Measurements from ENCODE around the gene DSCAML1. TPM values are rescaled to one million over a fixed set of nuclear protein-coding genes. Genes with fewer than 3 reads are reported as not detected.

Gene DSCAML1
- total and polyA plus RNA-seq, 4 donors: 0.18 to 1.5 (median 1.1) TPM

GRCh38 chr11:117518455-117518854 lies 278.6 kb downstream of the DSCAML1 start:
- H3K9ac ChIP-seq (ENCODE audit: insufficient read depth in 1 of 2, low read length in 2 of 2): no peak overlapping the region
- no peak overlapping the region for H3K27ac ChIP-seq (ENCODE audit: low read depth in 1 of 2, low read length in 1 of 2)
- no peak for TF ChIP-seq CTCF (IDR thresholded peaks at IDR 0.05; ENCODE audit: control extremely low read depth, extremely low read depth)

GRCh38 chr11:117517097-117517496 lies 279.9 kb downstream of the DSCAML1 start:
- DNase-seq (no peak), ATAC-seq (ENCODE audit: insufficient read depth, low FRiP score) (no peak)
- 87 to 99% methylated on average over 4 of the region's 4 CpGs for WGBS, 2 donors
- Histone ChIP-seq H3K27me3 (ENCODE audit: control insufficient read depth in 3 of 3, insufficient read depth in 3 of 3, low read length in 2 of 3) (no peaks in the 10 kb centered on the region), H3K4me1 (ENCODE audit: control insufficient read depth in 5 of 5, insufficient read depth in 5 of 5, low read length in 5 of 5) (peaks cover 0 to 15% (median 0%) of the 10 kb centered on the region in 5 donors), H3K9ac (ENCODE audit: insufficient read depth in 1 of 2, low read length in 2 of 2) (no peak overlapping the region), H3K4me3 (no peak overlapping the region), H3K27ac (ENCODE audit: low read depth in 1 of 2, low read length in 1 of 2) (no peak overlapping the region), H3K36me3 (ENCODE audit: control insufficient read depth in 4 of 4, insufficient read depth in 4 of 4, low read length in 4 of 4) (no peaks in the 10 kb centered on the region), H3K9me3 (ENCODE audit: control insufficient read depth in 4 of 4, insufficient read depth in 3 of 4, low read length in 3 of 4) (no peaks in the 10 kb centered on the region)
- TF ChIP-seq CTCF (IDR thresholded peaks at IDR 0.05; ENCODE audit: control extremely low read depth, extremely low read depth): no peak

More at GRCh38 chr11:117518455-117518854, 278.6 kb downstream of the DSCAML1 start:
- Histone ChIP-seq H3K9me3 (ENCODE audit: control insufficient read depth in 4 of 4, insufficient read depth in 3 of 4, low read length in 3 of 4) (no peaks in the 10 kb centered on the region), H3K36me3 (ENCODE audit: control insufficient read depth in 4 of 4, insufficient read depth in 4 of 4, low read length in 4 of 4) (no peaks in the 10 kb centered on the region), H3K4me3 (no peak overlapping the region), H3K27me3 (ENCODE audit: control insufficient read depth in 3 of 3, insufficient read depth in 3 of 3, low read length in 2 of 3) (no peaks in the 10 kb centered on the region), H3K4me1 (ENCODE audit: control insufficient read depth in 5 of 5, insufficient read depth in 5 of 5, low read length in 5 of 5) (peaks cover 0 to 7% (median 0%) of the 10 kb centered on the region in 5 donors)
- DNase-seq: no peak
- ATAC-seq (ENCODE audit: insufficient read depth, low FRiP score): no peak
- WGBS, 2 donors: 96 to 97% methylated on average over 26 to 30 of the region's 30 CpGs

- WGBS, 2 donors: 94 to 97% methylated on average over 21 of the region's 21 CpGs
- DNase-seq (no peak), ATAC-seq (ENCODE audit: insufficient read depth, low FRiP score) (no peak)
- Histone ChIP-seq H3K27ac (ENCODE audit: low read depth in 1 of 2, low read length in 1 of 2) (no peak overlapping the region), H3K9me3 (ENCODE audit: control insufficient read depth in 4 of 4, insufficient read depth in 3 of 4, low read length in 3 of 4) (no peaks in the 10 kb centered on the region), H3K4me1 (ENCODE audit: control insufficient read depth in 5 of 5, insufficient read depth in 5 of 5, low read length in 5 of 5) (peaks cover 0 to 24% (median 7%) of the 10 kb centered on the region in 5 donors), H3K4me3 (no peak overlapping the region), H3K27me3 (ENCODE audit: control insufficient read depth in 3 of 3, insufficient read depth in 3 of 3, low read length in 2 of 3) (no peaks in the 10 kb centered on the region), H3K36me3 (ENCODE audit: control insufficient read depth in 4 of 4, insufficient read depth in 4 of 4, low read length in 4 of 4) (no peaks in the 10 kb centered on the region), H3K9ac (ENCODE audit: insufficient read depth in 1 of 2, low read length in 2 of 2) (no peak overlapping the region)
- no peak for TF ChIP-seq CTCF (IDR thresholded peaks at IDR 0.05; ENCODE audit: control extremely low read depth, extremely low read depth)
Measured at GRCh38 chr11:117515892-117516787, 280.9 kb downstream of the DSCAML1 start.
